K562 (cell line): ENCODE data around the gene CRIM1. TPM values are rescaled to one million over a fixed set of nuclear protein-coding genes. Genes with fewer than 3 reads are reported as not detected.

Source experiments
- ATAC-seq: fragments of 200-7000 bp; cut with Tn5 transposase; 3 replicates; pipeline ENCODE4 v1.9.1; 2020; ENCODE audit warnings: moderate library complexity
- BruUV-seq: library from RNA; stranded (reverse); fragments of 400-500 nt; replicated peaks from 2 replicates; lab custom pipeline; 2021; lab: Mats Ljungman, UMichigan
- CTCF ChIA-PET: fragments of 300-600 bp; formaldehyde crosslinking; extraction: SDS; loops from one replicate; lab custom pipeline; 2021; ENCODE audit warnings: low intra/inter-chr PET ratio; lab: Yijun Ruan, JAX
- POLR2A ChIA-PET: fragments of 300-600, 350-650 bp; sonication (Branson Sonifier 250); formaldehyde crosslinking; extraction: SDS; loops from one replicate; lab custom pipeline; 2021; ENCODE audit warnings: antibody characterized with exemption, inconsistent platforms; lab: Yijun Ruan, JAX
- DNase-seq, 4 experiments: peaks; one replicate each; pipeline versions ENCODE4 v3.0.0 to v3.0.0-alpha.2; 2011 to 2018; ENCODE audit warnings: low spot score in 3 of 4, mixed read lengths in 3 of 4; ENCODE audit errors: extremely low read depth in 1 of 4
- FAIRE-seq: peaks from 2 replicates; lab custom pipeline; 2011; peaks lifted over from hg19 to GRCh38; lab: Jason Lieb, UNC
- H2AFZ ChIP-seq: 2 replicates; pipeline ENCODE4 v1.6.0; 2011; ENCODE audit warnings: low read depth, low read length, control low read depth, inconsistent platforms
- H3K27ac ChIP-seq: fragments of 200-600 bp; 3 replicates; pipeline ENCODE4 v1.8.0; 2011; ENCODE audit warnings: low read depth, mild to moderate bottlenecking, control low read depth, inconsistent platforms, low read length, moderate library complexity, mixed read lengths; ENCODE audit errors: extremely low read depth
- H3K27me3 ChIP-seq, 2 experiments: fragments of 300-600 bp in 1 of 2; 2 replicates in 1 of 2; 3 replicates in 1 of 2; pipeline versions ENCODE4 v1.6.0 to v1.8.0; 2011; ENCODE audit warnings: inconsistent platforms in 2 of 2, low read length in 2 of 2, mild to moderate bottlenecking in 1 of 2, mixed read lengths in 1 of 2, moderate library complexity in 1 of 2; ENCODE audit not compliant: control insufficient read depth in 2 of 2, insufficient read depth in 2 of 2
- H3K36me3 ChIP-seq: fragments of 300-600 bp; 3 replicates; pipeline ENCODE4 v1.8.0; 2011; ENCODE audit warnings: mild to moderate bottlenecking, low read length, inconsistent platforms; ENCODE audit not compliant: control insufficient read depth, insufficient read depth
- H3K4me1 ChIP-seq, 2 experiments: fragments of 200-600 bp in 1 of 2; replicated peaks in 1 of 2; 2 replicates in 1 of 2; 3 replicates in 1 of 2; pipeline versions ENCODE4 v1.5.1 to v1.8.0; 2011; ENCODE audit warnings: inconsistent platforms in 2 of 2, low read length in 2 of 2, mild to moderate bottlenecking in 1 of 2, mixed read lengths in 1 of 2, moderate library complexity in 1 of 2; ENCODE audit not compliant: control insufficient read depth in 2 of 2, insufficient read depth in 2 of 2
- H3K4me2 ChIP-seq: 2 replicates; pipeline ENCODE4 v1.6.1; 2011; ENCODE audit warnings: low read length, control low read depth, inconsistent platforms, mixed read lengths; ENCODE audit not compliant: insufficient read depth
- H3K4me3 ChIP-seq: fragments of 200-600 bp; sonication (generic), shearing (Covaris generic); 2 replicates; pipeline ENCODE4 v1.5.1; 2016; ENCODE audit warnings: control low read depth, inconsistent platforms
- H3K79me2 ChIP-seq: fragments of 200-600 bp; 3 replicates; pipeline ENCODE4 v1.8.0; 2011; ENCODE audit warnings: low read length, inconsistent platforms; ENCODE audit not compliant: control insufficient read depth, insufficient read depth
- H3K9ac ChIP-seq, 2 experiments: 2 replicates each; pipeline versions ENCODE4 v1.6.0 to v1.6.1; 2011; ENCODE audit warnings: low read depth in 2 of 2, low read length in 2 of 2, control low read depth in 1 of 2, inconsistent platforms in 1 of 2, mild to moderate bottlenecking in 1 of 2, mixed read lengths in 1 of 2; ENCODE audit not compliant: insufficient read depth in 1 of 2
- H3K9me1 ChIP-seq: one replicate; pipeline ENCODE4 v1.6.0; 2011; ENCODE audit warnings: inconsistent platforms, mild to moderate bottlenecking, low read length, moderate library complexity; ENCODE audit not compliant: control insufficient read depth, insufficient read depth
- H3K9me3 ChIP-seq: replicated peaks from 2 replicates; pipeline ENCODE4 v1.5.1; 2011; ENCODE audit warnings: low read depth, low read length, inconsistent platforms; ENCODE audit not compliant: control insufficient read depth, insufficient read depth
- H4K20me1 ChIP-seq: replicated peaks from 2 replicates; pipeline ENCODE4 v1.6.1; 2011; ENCODE audit warnings: low read length, inconsistent platforms, mixed read lengths; ENCODE audit not compliant: control insufficient read depth, insufficient read depth
- CTCF ChIP-seq, 3 experiments: IDR thresholded peaks in 2 of 3; conservative IDR thresholded peaks in 1 of 3; 2 replicates each; pipeline ENCODE4 v1.5.1; 2011 to 2012; ENCODE audit warnings: low read length in 3 of 3, mild to moderate bottlenecking in 3 of 3, control low read depth in 2 of 3, improper control_type of control experiment in 1 of 3, inconsistent platforms in 1 of 3, low read depth in 1 of 3, mixed read lengths in 1 of 3, moderate library complexity in 1 of 3; ENCODE audit not compliant: insufficient read depth in 2 of 3
- MTA1 ChIP-seq: fragments of 450-650 bp; IDR thresholded peaks from 2 replicates; pipeline ENCODE4 v1.6.1; 2017; ENCODE audit warnings: borderline replicate concordance
- PBX2 ChIP-seq, 2 experiments: IDR thresholded peaks in 1 of 2; conservative IDR thresholded peaks in 1 of 2; 2 replicates each; pipeline ENCODE4 v1.6.1; 2016; ENCODE audit warnings: low read depth in 2 of 2, mild to moderate bottlenecking in 1 of 2, missing compliant biosample characterization in 1 of 2, missing genetic modification characterization in 1 of 2, moderate library complexity in 1 of 2
- SUPT5H ChIP-seq: fragments of 450-650 bp; IDR thresholded peaks from 2 replicates; pipeline ENCODE4 v1.6.1; 2016
- THAP12 ChIP-seq: fragments of 250-450 bp; sonication (Bioruptor Pico); IDR thresholded peaks from 2 replicates; pipeline ENCODE4 v1.9.0; 2021; ENCODE audit warnings: mild to moderate bottlenecking, inconsistent platforms
- ZNF512 ChIP-seq: IDR thresholded peaks from 2 replicates; pipeline ENCODE4 v1.6.1; 2016; ENCODE audit warnings: missing genetic modification characterization, missing compliant biosample characterization
- WGBS: fragments of 100-300 bp; shearing (Covaris generic); methylation state at CpG from one replicate; pipeline ENCODE4 v1.1.6; 2016; ENCODE audit warnings: low coverage, mixed read lengths; ENCODE audit not compliant: insufficient coverage; ENCODE audit errors: missing lambda C conversion rate; 5-methylcytosine and 5-hydroxymethylcytosine counted together
- in situ Hi-C: fragments of 300-500 bp; cut with MboI; formaldehyde crosslinking; loops from 4 replicates; pipeline ENCODE4 v1.15.0; 2018; ENCODE audit warnings: inconsistent platforms, mixed read lengths
- intact Hi-C: fragments of 100-400 bp; cut with micrococcal nuclease; formaldehyde crosslinking; loops from 2 replicates; pipeline ENCODE4 v1.14.2; 2022
- polyA plus RNA-seq, 8 experiments: library from polyadenylated mRNA; depleted of rRNA in 4 of 8; stranded (reverse) in 5 of 8; unstranded in 3 of 8; fragments of >200 nt; fragmentation: Nextera tagmentation in 2 of 8; fragmentation: Illumina TruSeq in 1 of 8; extraction: Ambion mirVana in 2 of 8; extraction: Trizol in 1 of 8; gene quantifications; 2 replicates each; pipeline versions ENCODE4 v1.2.1 to v1.2.3, GENCODE V29; 2011 to 2014; ENCODE audit warnings: inconsistent platforms in 1 of 8, missing spikeins in 1 of 8
- total RNA-seq, 7 experiments: library from RNA; depleted of rRNA in 6 of 7; stranded (reverse); fragments of >200 nt in 6 of 7; fragmentation: Illumina TruSeq in 2 of 7; extraction: Trizol in 2 of 7; gene quantifications; 2 replicates each; pipeline versions ENCODE4 v1.2.1 to v1.2.3, GENCODE V29; 2011 to 2021; ENCODE audit warnings: low replicate concordance in 1 of 7

Gene CRIM1
- total and polyA plus RNA-seq, 9 of the 15 experiments (the other 6 are each of a cell fraction or from before 2014, with no cell fraction given) = 0.01 to 0.36 (median 0.06) TPM; not detected in 1

- WGBS = 0% methylated on average over 11 of the region's 11 CpGs
- no peaks in the 10 kb centered on the region for H3K79me2 ChIP-seq
- BruUV-seq = no TSS peak
Measured at GRCh38 chr2:36411962-36412444, 56.4 kb downstream of the CRIM1 start.

More at GRCh38 chr2:36411962-36412444, 56.4 kb downstream of the CRIM1 start:
- Histone ChIP-seq H3K4me2 (no peak overlapping the region), H3K27ac (no peak overlapping the region), H3K27me3 (no peaks in the 10 kb centered on the region), H2AFZ (no peak overlapping the region), H3K4me3 (no peak overlapping the region), H3K9me1 (no peaks in the 10 kb centered on the region), H3K36me3 (no peaks in the 10 kb centered on the region), H3K9ac (no peak overlapping the region), H4K20me1 (no peaks in the 10 kb centered on the region), H3K9me3 (no peaks in the 10 kb centered on the region)
- POLR2A ChIA-PET = interaction anchor here (0.6 kb wide), 1 partner anchor 70 kb away, joined by 3 read pairs; no protein-coding TSS in a partner anchor
- FAIRE-seq (no peak), ATAC-seq (no peak), DNase-seq (peak in 3 of 4 experiments; percentile 4 to 19 (median 13))
- CTCF ChIA-PET = no interaction called here
- intact Hi-C loops (no loop called here), in situ Hi-C loops (no loop called here)
- TF ChIP-seq CTCF (IDR thresholded peaks at IDR 0.05 in 2 of 3, conservative IDR thresholded peaks at IDR 0.05 in 1 of 3; ENCODE audit: insufficient read depth in 2 of 3, low read depth in 1 of 3, low read length in 3 of 3) (peak in 2 of 3 experiments; percentile 18 to 20; a peak in 1 of 6 replicates), PBX2 (CRISPR knock-in tag; IDR thresholded peaks at IDR 0.05; ENCODE audit: low read depth) (no peak), PBX2 (tag; conservative IDR thresholded peaks at IDR 0.05; ENCODE audit: low read depth) (no peak), SUPT5H (no peak), THAP12 (CRISPR knock-in tag) (no peak), MTA1 (no peak), ZNF512 (tag) (no peak)
- TF ChIP-seq, all 486 proteins: peak for 1
- H3K4me1 ChIP-seq = no peaks in the 10 kb centered on the region
